Activated naive CD8-positive, alpha-beta T cell treated with anti-CD3 and anti-CD28 coated beads, Interleukin-2, amount 10 ng/mL, durations not matched to agents 7 days and 5 days (primary cell): ENCODE measurements around the gene PRR14. TPM values are rescaled to one million over a fixed set of nuclear protein-coding genes. Genes with fewer than 3 reads are reported as not detected.

Source experiments
- ATAC-seq: fragments of 150-1000 bp; cut with Tn5 transposase; one replicate; pipeline ENCODE4 v1.10.0; 2021; ENCODE audit warnings: low read depth, moderate library complexity
- POLR2A ChIA-PET: fragments of 350-600 bp; sonication (Branson Sonifier 250); formaldehyde crosslinking; loops from one replicate; lab custom pipeline; 2021; ENCODE audit warnings: antibody characterized with exemption; lab: Charles Lee
- DNase-seq: peaks from one replicate; pipeline ENCODE4 v3.0.0; 2021
- H3K27ac Mint-ChIP-seq: one replicate; pipeline ENCODE4 v1.8.0; 2022; ENCODE audit warnings: mild to moderate bottlenecking, mixed read lengths
- H3K27me3 Mint-ChIP-seq: one replicate; pipeline ENCODE4 v1.8.0; 2022; ENCODE audit warnings: mild to moderate bottlenecking, moderate library complexity, mixed read lengths
- H3K36me3 Mint-ChIP-seq: one replicate; pipeline ENCODE4 v1.8.0; 2021; ENCODE audit warnings: mild to moderate bottlenecking, mixed read lengths
- H3K4me1 Mint-ChIP-seq: one replicate; pipeline ENCODE4 v1.8.0; 2021; ENCODE audit warnings: mixed read lengths
- H3K4me3 Mint-ChIP-seq: one replicate; pipeline ENCODE4 v1.8.0; 2022; ENCODE audit warnings: mild to moderate bottlenecking, moderate library complexity, mixed read lengths
- H3K9me3 Mint-ChIP-seq: one replicate; pipeline ENCODE4 v1.8.0; 2021; ENCODE audit warnings: mixed read lengths
- total RNA-seq, 2 experiments: library from RNA; stranded (reverse); gene quantifications; one replicate each; pipeline ENCODE4 v1.2.3, GENCODE V29; 2021

The PRR14 gene
- total RNA-seq, 2 experiments from 2014 or later = 89.7 to 97.1 TPM

DNA sequence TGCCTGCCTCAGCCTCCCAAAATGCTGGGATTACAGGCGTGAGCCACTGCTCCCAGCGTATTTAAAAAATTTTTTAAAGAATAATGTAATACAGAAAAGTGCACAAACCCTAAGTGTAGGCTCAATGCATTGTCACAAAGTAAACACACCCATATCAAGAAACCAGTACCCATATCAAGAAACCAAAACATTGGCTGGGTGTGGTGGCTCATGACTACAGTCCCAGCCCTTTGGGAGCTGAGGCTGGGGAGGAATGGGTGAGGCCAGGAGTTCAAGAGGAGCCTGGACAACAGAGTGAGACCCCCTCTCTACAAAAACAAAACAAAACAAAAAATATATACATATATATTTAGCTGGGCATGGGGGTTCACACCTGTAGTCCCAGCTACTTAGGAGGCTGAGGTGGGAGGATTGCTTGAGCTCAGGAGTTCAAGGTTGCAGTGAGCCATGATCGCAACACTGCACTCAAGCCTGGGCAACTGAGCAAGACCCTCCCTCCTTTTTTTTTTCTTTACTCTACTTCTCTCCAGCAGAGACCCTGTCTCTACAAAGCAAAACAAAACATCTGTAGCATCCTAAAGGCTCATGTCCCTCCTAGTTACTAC, 9.3 kb upstream of the PRR14 start:
- Mint-ChIP-seq H3K4me1 (peaks cover 2% of the 10 kb centered on the region), H3K27me3 (no peaks in the 10 kb centered on the region), H3K36me3 (no peaks in the 10 kb centered on the region), H3K4me3 (no peak overlapping the region), H3K9me3 (no peaks in the 10 kb centered on the region), H3K27ac (no peak overlapping the region)
- DNase-seq (no peak), ATAC-seq (no peak)
- POLR2A ChIA-PET = interaction anchor here (0.6 kb wide), 2 partner anchors 8 to 542 kb away, joined by 3 to 4 read pairs; no protein-coding TSS in a partner anchor

DNA sequence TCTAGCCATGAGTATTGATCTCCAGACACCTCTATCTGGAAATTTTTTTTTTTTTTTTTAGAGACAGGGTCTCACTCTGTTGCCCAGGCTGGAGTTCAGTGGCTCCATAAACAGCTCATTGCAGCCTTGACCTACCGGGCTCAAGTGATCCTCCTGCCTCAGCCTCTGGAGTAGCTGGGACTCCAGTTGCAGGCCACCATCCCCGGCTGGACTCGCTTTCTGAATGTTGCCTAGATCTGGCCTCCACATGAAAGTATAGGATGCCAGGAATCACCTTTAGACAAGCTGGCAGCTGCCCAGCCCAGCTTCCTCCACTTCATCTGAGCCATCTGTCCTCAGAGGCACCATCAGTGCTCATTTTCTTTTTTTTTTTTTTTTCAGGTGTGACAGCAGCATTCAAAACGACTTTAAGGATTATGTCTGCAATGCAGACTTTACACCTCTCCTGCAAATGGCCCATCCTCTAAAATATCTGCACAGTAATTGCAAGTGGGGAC, 6.4 kb upstream of the PRR14 start:
- no peak overlapping the region for H3K4me3 Mint-ChIP-seq
- no peaks in the 10 kb centered on the region for H3K36me3 Mint-ChIP-seq
- POLR2A ChIA-PET = no interaction called here
- peaks cover 8% of the 10 kb centered on the region for H3K4me1 Mint-ChIP-seq
- DNase-seq = no peak
- no peak for ATAC-seq
- H3K27me3 Mint-ChIP-seq = no peaks in the 10 kb centered on the region
- no peaks in the 10 kb centered on the region for H3K9me3 Mint-ChIP-seq
- no peak overlapping the region for H3K27ac Mint-ChIP-seq

DNA sequence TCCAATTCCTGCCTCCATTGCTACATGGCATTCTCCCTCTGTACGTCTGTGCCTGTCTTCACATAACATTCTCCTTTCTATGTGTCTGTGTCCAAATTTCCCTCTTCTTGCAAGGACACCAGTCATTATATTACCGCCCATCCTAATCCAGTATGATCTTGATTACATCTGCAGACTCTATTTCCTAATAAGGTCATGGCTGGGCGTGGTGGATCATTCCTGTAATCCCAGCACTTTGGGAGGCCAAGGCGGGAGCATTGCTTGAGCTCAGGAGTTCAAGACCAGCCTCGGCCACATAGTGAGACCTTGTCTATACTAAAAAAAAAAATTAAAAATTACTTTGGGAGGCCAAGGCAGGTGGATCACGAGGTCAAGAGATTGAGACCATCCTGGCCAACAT, 5.0 kb upstream of the PRR14 start:
- peak overlapping the region; percentile 13 for H3K27ac Mint-ChIP-seq

DNA sequence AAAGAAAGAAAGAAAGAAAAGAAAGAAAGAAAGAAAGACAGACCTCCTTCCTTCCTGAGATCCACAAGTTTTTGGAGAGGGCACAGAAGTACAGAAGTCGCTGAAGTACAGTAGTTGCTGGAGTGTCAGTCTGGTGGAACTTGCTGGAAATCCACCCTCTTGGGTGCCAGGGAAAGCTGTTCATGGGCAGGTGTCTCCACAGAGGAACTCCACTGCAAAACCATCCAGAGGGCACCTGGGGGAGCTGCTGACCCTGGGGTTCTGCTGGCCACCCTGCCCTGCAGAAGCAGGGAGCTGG, 3.5 kb upstream of the PRR14 start:
- Mint-ChIP-seq H3K27me3 (no peaks in the 10 kb centered on the region), H3K36me3 (no peaks in the 10 kb centered on the region), H3K4me1 (peaks cover 21% of the 10 kb centered on the region), H3K4me3 (no peak overlapping the region), H3K9me3 (no peaks in the 10 kb centered on the region), H3K27ac (no peak overlapping the region)
- POLR2A ChIA-PET = no interaction called here
- ATAC-seq (no peak), DNase-seq (no peak)

More for the DNA sequence above, 5.0 kb upstream of the PRR14 start:
- Mint-ChIP-seq H3K4me1 (peaks cover 16% of the 10 kb centered on the region), H3K27me3 (no peaks in the 10 kb centered on the region), H3K36me3 (no peaks in the 10 kb centered on the region), H3K4me3 (no peak overlapping the region), H3K9me3 (no peaks in the 10 kb centered on the region)
- POLR2A ChIA-PET = interaction anchor here (1.1 kb wide), 1 partner anchor 12 kb away, joined by 6 read pairs; no protein-coding TSS in a partner anchor
- ATAC-seq (no peak), DNase-seq (no peak)

DNA sequence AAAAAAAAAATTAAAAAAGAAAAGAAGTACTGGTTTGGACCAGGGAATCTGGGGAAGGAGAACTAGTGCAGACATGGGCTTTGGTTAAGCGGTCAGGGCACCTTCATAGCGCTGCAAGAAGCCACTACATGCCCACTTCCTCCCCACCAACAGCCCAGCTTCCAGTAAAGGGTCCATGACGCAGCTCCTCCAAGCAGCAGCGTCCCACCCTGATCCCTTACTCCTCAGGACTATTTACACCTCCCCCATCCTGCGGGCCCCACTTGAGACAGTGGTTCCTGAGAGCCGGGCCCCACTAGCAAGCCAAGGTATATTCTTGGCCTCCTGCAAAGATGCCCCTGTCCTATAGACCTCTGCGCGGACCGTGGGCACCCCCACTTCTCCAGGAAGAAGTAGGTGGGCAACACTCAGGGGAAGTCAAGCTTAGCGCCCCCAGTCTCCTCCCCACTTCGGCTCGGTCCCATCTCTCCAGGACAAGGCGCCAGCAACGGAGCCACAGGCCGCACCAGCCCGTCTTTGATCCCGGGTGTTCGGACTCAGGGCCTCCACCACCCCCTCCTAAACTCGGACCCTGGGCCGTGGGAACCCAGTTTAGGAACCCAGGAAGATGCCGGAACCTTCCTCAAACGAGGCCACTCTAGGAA, 913 bp upstream of the PRR14 start:
- Mint-ChIP-seq H3K36me3 (peaks cover 3% of the 10 kb centered on the region), H3K9me3 (no peaks in the 10 kb centered on the region), H3K27ac (peak overlapping the region; percentile 99), H3K4me3 (peak overlapping the region; percentile 98), H3K27me3 (no peaks in the 10 kb centered on the region), H3K4me1 (peaks cover 28% of the 10 kb centered on the region)
- ATAC-seq = peak; percentile 1
- POLR2A ChIA-PET = interaction anchor here (0.6 to 2.7 kb wide), 16 partner anchors 9 to 467 kb away, joined by 3 to 38 read pairs (median 4); partner anchors contain the start of genes CORO1A, DCTPP1, FBRS and ITGAL
- DNase-seq = peak; percentile 67

DNA sequence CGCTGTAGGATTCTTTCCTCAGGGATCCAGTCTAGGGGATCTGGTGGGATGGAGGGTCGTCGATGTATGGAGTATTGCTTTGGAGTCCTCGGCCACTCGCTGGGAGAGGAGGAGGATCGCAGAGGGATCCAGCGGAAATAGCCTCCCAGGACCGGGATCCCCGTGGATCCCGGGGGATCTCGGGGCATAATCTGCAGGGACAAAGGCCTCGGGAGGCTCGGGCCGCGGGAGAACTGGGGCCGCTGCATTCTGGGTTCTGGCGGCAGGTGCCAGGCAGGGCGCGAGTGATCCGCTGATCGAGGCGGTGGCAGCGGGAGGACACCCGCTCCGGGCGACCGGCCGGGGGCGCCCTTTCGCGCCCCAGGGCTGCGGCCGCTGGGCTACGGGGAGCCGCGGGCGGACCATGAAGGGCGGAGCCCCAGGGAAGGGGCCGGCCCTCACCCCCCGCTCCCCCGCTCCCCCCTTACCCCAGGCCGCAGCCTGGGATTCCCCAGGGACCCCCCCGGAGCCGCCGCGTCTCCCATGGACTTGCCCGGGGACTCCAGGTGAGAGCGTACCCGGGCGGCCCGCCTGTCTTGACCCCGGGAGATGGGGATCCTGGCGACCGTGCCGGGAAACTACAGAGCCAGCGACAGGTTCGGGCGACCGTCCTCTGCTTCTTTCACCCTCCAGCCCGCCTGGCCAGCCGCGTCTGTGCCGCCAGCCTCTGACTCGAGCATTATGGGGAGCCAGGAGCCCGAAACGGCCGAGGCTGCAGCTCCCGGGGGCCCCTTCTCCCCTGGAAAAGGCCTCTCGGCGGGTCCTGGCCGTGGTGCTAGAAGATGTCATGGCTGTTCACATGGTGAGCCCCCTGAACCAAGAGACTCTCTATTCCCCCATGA, 604 bp downstream of the PRR14 start:
- Mint-ChIP-seq H3K4me3 (peak overlapping the region; percentile 98), H3K27me3 (no peaks in the 10 kb centered on the region), H3K4me1 (peaks cover 28% of the 10 kb centered on the region), H3K36me3 (peaks cover 8% of the 10 kb centered on the region), H3K9me3 (no peaks in the 10 kb centered on the region), H3K27ac (peak overlapping the region; percentile 99)
- POLR2A ChIA-PET = interaction anchor here (0.6 to 2.7 kb wide), 13 partner anchors 8 to 531 kb away, joined by 3 to 38 read pairs (median 4); partner anchors contain the start of genes CORO1A, FBRS, SRCAP and ZNF688
- ATAC-seq (peak; percentile 62), DNase-seq (peak; percentile 86)

DNA sequence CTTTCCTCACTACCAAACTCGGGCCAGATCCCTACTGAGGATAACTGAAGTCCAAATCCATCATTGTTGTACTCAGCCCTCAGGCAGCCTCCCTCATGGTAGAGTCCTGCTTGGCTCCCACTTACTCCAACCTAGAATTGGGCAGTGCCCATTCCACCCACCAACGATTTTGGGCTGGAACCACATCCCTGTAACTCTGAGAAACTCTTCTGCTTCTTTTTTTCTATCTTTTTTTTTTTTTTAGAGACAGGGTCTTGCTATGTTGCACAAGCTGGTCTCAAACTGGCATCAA, 1.2 kb downstream of the PRR14 start:
- Mint-ChIP-seq H3K9me3 (no peaks in the 10 kb centered on the region), H3K36me3 (peaks cover 11% of the 10 kb centered on the region), H3K27ac (peak overlapping the region; percentile 86), H3K4me3 (peak overlapping the region; percentile 93), H3K27me3 (no peaks in the 10 kb centered on the region), H3K4me1 (peaks cover 26% of the 10 kb centered on the region)
- no peak for ATAC-seq
- DNase-seq = no peak
- POLR2A ChIA-PET = interaction anchor here (0.7 to 1.7 kb wide), 4 partner anchors 8 to 47 kb away, joined by 3 to 4 read pairs (median 4); partner anchors contain the start of genes SRCAP and ZNF689

DNA sequence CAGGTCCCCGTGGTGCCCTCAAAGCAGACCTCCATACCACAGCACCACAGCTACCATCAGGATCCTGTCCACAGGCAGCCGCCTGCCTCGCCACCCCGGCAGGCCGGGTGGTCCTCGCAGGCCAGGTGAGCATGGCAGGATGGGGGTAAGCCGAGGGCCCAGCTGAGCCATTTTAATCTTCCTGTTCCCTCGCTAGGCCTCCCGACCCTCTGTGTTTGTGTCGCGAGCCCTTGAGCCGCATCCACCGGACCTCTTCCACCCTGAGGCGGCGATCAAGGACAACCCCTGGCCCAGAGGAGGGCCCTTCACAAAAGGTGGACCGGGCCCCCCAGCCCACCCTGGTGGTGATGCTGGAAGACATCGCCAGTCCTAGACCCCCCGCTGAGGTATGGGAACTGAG, 2.0 kb downstream of the PRR14 start:
- H3K4me3 Mint-ChIP-seq = peak overlapping the region; percentile 93
- POLR2A ChIA-PET = interaction anchor here (0.7 kb wide), 2 partner anchors 8 to 12 kb away, joined by 3 to 4 read pairs; no protein-coding TSS in a partner anchor

DNA sequence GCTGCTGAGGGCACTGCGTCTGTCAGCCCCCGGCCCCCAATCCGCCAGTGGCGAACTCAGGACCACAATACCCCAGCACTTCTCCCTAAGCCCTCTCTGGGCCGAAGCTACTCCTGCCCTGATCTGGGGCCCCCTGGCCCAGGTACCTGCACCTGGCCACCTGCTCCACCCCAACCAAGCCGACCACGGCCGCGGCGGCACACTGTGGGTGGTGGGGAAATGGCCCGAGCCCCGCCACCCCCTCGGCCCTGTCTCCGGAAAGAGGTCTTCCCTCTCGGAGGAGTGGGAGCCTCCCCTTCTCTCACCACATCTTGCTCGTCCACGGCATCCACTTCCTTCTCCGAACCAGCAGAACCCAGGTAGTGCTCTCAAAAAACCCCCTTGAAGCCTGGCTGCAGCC, 4.1 kb downstream of the PRR14 start:
- peaks cover 29% of the 10 kb centered on the region for H3K4me1 Mint-ChIP-seq
- peak overlapping the region; percentile 43 for H3K27ac Mint-ChIP-seq
- no peak for ATAC-seq

More for the DNA sequence above, 2.0 kb downstream of the PRR14 start:
- Mint-ChIP-seq H3K36me3 (peaks cover 11% of the 10 kb centered on the region), H3K4me1 (peaks cover 32% of the 10 kb centered on the region), H3K27me3 (no peaks in the 10 kb centered on the region), H3K27ac (peak overlapping the region; percentile 86), H3K9me3 (no peaks in the 10 kb centered on the region)
- ATAC-seq (no peak), DNase-seq (no peak)

DNA sequence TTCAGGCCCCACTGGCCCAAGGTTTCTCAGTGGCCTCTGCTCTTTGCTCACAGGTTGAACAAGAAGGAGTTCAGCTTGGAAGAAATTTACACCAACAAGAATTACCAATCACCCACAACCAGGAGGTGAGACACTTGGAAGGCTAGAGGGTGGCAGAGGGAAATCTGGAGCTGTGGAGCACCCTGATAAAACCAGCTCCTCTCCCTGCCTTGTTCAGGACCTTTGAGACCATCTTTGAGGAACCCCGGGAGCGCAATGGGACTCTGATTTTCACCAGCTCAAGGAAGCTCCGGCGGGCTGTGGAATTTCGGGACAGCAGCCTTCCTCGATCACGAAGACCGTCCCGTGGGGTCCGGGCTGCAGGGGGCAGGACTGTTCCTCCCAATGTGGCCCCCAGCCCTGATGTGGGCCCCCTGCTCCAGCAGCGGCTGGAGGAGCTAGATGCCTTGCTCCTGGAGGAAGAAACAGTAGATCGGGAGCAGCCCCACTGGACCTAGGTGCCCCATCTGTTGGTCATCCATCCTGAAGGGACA, 5.1 kb downstream of the PRR14 start:
- H3K36me3 Mint-ChIP-seq = peaks cover 15% of the 10 kb centered on the region
- H3K9me3 Mint-ChIP-seq = no peaks in the 10 kb centered on the region
- no peak overlapping the region for H3K4me3 Mint-ChIP-seq
- DNase-seq (no peak), ATAC-seq (no peak)
- no peaks in the 10 kb centered on the region for H3K27me3 Mint-ChIP-seq
- H3K27ac Mint-ChIP-seq = no peak overlapping the region
- H3K4me1 Mint-ChIP-seq = peaks cover 28% of the 10 kb centered on the region
- POLR2A ChIA-PET = interaction anchor here (0.6 kb wide), 1 partner anchor 174 kb away, joined by 3 read pairs; no protein-coding TSS in a partner anchor

More for the DNA sequence above, 4.1 kb downstream of the PRR14 start:
- Mint-ChIP-seq H3K9me3 (no peaks in the 10 kb centered on the region), H3K4me3 (no peak overlapping the region), H3K36me3 (peaks cover 11% of the 10 kb centered on the region), H3K27me3 (no peaks in the 10 kb centered on the region)
- POLR2A ChIA-PET = no interaction called here
- no peak for DNase-seq

DNA sequence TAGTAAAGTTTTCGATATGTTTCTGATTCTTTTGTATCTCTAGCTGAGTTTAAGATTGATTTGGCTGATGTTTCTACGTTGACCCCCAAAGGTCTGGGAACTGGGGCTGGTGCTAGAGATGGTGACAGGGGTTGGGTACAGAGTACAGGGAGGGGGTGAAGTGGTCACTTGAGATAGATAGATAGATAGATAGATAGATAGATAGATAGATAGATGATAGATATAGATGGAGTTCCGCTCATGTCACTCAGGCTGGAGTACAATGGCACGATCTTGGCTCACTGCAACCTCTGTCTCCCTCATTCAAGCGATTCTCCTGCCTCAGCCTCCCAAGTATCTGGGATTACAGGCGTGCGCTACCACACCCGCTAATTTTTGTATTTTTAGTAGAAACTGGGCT, 5.6 kb downstream of the PRR14 start:
- no peak overlapping the region for H3K27ac Mint-ChIP-seq
- DNase-seq = no peak
- H3K36me3 Mint-ChIP-seq = peaks cover 18% of the 10 kb centered on the region
- H3K27me3 Mint-ChIP-seq = no peaks in the 10 kb centered on the region
- POLR2A ChIA-PET = no interaction called here
- H3K4me3 Mint-ChIP-seq = peak overlapping the region; percentile 42
- H3K4me1 Mint-ChIP-seq = peaks cover 31% of the 10 kb centered on the region
- H3K9me3 Mint-ChIP-seq = no peaks in the 10 kb centered on the region
- no peak for ATAC-seq

DNA sequence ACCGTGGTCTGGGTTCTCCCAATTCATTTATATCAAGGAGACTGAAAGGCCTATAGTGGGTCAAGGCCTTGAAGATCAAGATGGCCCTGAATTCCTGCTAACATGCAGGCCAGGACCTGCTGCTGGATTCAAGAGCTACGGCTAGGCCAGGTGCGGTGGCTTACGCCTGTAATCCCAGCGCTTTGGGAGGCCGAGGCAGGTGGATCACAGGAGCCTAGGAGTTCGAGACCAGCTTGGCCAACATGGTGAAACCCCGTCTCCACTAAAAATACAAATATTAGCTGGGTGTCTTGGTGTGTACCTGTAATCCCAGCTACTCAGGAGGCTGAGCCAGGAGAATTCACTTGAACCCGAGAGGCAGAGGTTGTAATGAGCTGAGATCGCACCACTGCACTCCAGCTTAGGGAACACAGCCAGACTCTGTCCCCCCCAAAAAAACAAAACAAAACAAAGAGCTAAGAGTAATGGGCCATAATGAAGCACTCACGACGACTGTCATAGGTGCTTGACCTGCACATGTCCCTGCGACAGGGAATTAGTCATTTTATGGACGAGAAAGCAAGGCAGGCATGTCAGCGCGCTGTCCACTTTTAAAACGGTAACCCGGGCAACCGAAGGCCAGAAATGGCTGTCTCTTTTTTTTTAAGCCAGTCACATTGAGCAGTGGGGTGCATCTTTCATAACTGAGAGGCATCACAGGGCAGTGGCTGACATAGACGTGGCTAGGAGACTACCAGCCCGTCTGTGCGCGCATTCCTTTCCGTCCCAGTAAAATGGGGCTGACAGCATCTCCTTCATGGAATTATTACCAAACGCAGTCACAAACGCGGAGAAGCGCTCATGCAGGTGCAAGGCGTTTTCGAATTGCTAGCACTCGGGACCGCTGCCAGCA, 6.5 kb downstream of the PRR14 start:
- POLR2A ChIA-PET = interaction anchor here (0.6 to 0.9 kb wide), 3 partner anchors 23 to 71 kb away, joined by 3 to 4 read pairs (median 3); partner anchors contain the start of gene ZNF689
- Mint-ChIP-seq H3K27me3 (no peaks in the 10 kb centered on the region), H3K36me3 (peaks cover 24% of the 10 kb centered on the region), H3K9me3 (no peaks in the 10 kb centered on the region), H3K4me3 (peak overlapping the region; percentile 81), H3K27ac (peak overlapping the region; percentile 86), H3K4me1 (peaks cover 34% of the 10 kb centered on the region)
- no peak for DNase-seq
- ATAC-seq = no peak
